Esophagus muscularis mucosa (tissue), 4 donors: ENCODE measurements around the gene LPCAT1. TPM values are rescaled to one million over a fixed set of nuclear protein-coding genes. Genes with fewer than 3 reads are reported as not detected.
"Not testable (repeated sequence)": the region's sequence is repeated elsewhere in the genome, so short reads cannot be mapped to it uniquely, and the experiment has no call there.

ENCODE experiments used
- DNase-seq: peaks from one replicate; pipeline ENCODE4 v3.0.0-alpha.2; 2017; ENCODE audit errors: extremely low spot score
- H3K27ac ChIP-seq, 4 donors: fragments of 200-600 bp; sonication (generic); replicated peaks in 1 of 4; 1 replicate in 3 of 4; 2 replicates in 1 of 4; pipeline ENCODE4 v1.5.1; 2016 to 2019; ENCODE audit warnings: mild to moderate bottlenecking in 1 of 4
- H3K27me3 ChIP-seq, 4 donors: fragments of 200-600 bp; sonication (generic); one replicate each; pipeline versions ENCODE4 v1.5.1 to v1.6.0; 2016 to 2019
- H3K36me3 ChIP-seq, 4 donors: fragments of 200-600 bp; sonication (generic); one replicate each; pipeline ENCODE4 v1.5.1; 2016 to 2019
- H3K4me1 ChIP-seq, 4 donors: fragments of 200-600 bp; sonication (generic); one replicate each; pipeline ENCODE4 v1.5.1; 2016 to 2019
- H3K4me3 ChIP-seq, 4 donors: fragments of 200-600 bp; sonication (generic); 1 replicate in 2 of 4; 2 replicates in 2 of 4; pipeline ENCODE4 v1.5.1; 2016 to 2019; ENCODE audit warnings: mild to moderate bottlenecking in 4 of 4, moderate library complexity in 1 of 4
- H3K9me3 ChIP-seq, 4 donors: fragments of 200-600 bp; sonication (generic); 1 replicate in 3 of 4; 2 replicates in 1 of 4; pipeline ENCODE4 v1.5.1; 2016 to 2019
- EP300 ChIP-seq: sonication (generic); formaldehyde crosslinking; IDR thresholded peaks from one replicate; pipeline ENCODE4 v1.6.1; 2017; ENCODE audit warnings: antibody characterized with exemption
- POLR2A ChIP-seq: fragments of 450-650 bp; IDR thresholded peaks from one replicate; pipeline ENCODE4 v1.6.1; 2017; ENCODE audit warnings: antibody characterized with exemption, moderate library complexity, mild to moderate bottlenecking, low read depth
- POLR2AphosphoS5 ChIP-seq, 2 donors: sonication (generic); formaldehyde crosslinking; IDR thresholded peaks; one replicate each; pipeline ENCODE4 v1.6.1; 2017; ENCODE audit warnings: antibody characterized with exemption in 2 of 2
- WGBS: methylation state at CpG from one replicate; pipeline ENCODE4 v1.1.5; 2018; 5-methylcytosine and 5-hydroxymethylcytosine counted together
- intact Hi-C: fragments of 100-400 bp; cut with DNase I; formaldehyde crosslinking; loops from one replicate; pipeline ENCODE4 v1.15.1; 2023
- total RNA-seq, 4 donors: library from RNA; depleted of rRNA; stranded (reverse); fragments of >200 nt; gene quantifications; one replicate each; pipeline versions ENCODE4 v1.1.0 to v1.2.1, GENCODE V29; 2016
- TF ChIP-seq, protein P1 (sequence below), 3 experiments: fragments of 200-600 bp in 2 of 3; fragments of 450-650 bp in 1 of 3; sonication (generic) in 2 of 3; IDR thresholded peaks; one replicate each; pipeline ENCODE4 v1.5.1; 2017 to 2019; ENCODE audit warnings: antibody characterized with exemption in 3 of 3, mild to moderate bottlenecking in 2 of 3, moderate library complexity in 1 of 3

The LPCAT1 gene
- total RNA-seq, 4 donors from 2014 or later = 22.5 to 51.7 (median 35.0) TPM

DNA sequence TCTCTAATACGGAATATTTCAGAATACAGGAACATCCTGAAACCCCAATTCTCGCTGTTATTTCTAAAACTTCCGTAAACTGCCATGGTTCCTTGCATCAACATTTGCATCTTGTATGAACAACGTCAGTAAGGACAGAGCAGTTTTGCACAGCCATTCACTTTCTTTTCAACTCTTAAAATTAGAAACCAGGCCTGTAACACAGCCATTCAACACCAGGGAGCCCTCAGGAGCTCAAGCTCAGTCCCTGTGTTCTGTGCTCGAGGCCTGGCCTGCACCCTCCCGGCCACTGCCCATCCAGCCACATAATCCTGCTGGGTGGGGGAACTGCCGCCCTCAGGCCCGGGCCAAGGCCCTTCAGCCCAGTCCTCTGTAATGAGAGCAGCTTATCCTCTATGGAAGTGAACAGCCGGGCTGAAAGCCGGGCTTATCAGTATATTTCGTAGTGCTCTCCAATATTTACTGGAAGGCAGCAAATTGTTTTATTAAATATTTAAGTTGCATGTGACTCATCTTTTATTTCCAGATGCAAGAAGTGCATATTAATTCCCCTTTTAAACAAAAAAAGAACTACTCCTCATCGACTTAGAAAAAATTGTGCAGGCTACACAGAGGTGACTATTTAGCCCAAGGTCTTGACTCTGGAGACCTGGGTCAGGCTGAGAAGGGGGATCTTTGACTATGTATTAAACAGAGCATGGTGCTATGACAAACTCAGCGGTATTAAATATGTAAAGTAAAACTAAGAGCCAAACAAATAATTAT, 45.3 kb downstream of the LPCAT1 start:
- peaks cover 0 to 8% (median 4%) of the 10 kb centered on the region in 4 donors for H3K4me1 ChIP-seq
- no peaks in the 10 kb centered on the region for H3K27me3 ChIP-seq
- TF ChIP-seq POLR2AphosphoS5 (IDR thresholded peaks at IDR 0.05) (no peak), POLR2A (no peak), EP300 (no peak)
- TF ChIP-seq, protein P1, sequence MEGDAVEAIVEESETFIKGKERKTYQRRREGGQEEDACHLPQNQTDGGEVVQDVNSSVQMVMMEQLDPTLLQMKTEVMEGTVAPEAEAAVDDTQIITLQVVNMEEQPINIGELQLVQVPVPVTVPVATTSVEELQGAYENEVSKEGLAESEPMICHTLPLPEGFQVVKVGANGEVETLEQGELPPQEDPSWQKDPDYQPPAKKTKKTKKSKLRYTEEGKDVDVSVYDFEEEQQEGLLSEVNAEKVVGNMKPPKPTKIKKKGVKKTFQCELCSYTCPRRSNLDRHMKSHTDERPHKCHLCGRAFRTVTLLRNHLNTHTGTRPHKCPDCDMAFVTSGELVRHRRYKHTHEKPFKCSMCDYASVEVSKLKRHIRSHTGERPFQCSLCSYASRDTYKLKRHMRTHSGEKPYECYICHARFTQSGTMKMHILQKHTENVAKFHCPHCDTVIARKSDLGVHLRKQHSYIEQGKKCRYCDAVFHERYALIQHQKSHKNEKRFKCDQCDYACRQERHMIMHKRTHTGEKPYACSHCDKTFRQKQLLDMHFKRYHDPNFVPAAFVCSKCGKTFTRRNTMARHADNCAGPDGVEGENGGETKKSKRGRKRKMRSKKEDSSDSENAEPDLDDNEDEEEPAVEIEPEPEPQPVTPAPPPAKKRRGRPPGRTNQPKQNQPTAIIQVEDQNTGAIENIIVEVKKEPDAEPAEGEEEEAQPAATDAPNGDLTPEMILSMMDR (IDR thresholded peaks at IDR 0.05) = no peak
- H3K27ac ChIP-seq = peak overlapping the region in 1 of 4 donors; percentile 8
- DNase-seq = no peak
- intact Hi-C loops = loop anchor here (5.0 kb wide), 1 partner anchor 164 kb away; no protein-coding TSS in a partner anchor
- H3K9me3 ChIP-seq = no peaks in the 10 kb centered on the region
- 86% methylated on average over 10 of the region's 13 CpGs for WGBS
- no peak overlapping the region for H3K4me3 ChIP-seq
- H3K36me3 ChIP-seq = peaks cover 21 to 64% (median 52%) of the 10 kb centered on the region in 4 donors

DNA sequence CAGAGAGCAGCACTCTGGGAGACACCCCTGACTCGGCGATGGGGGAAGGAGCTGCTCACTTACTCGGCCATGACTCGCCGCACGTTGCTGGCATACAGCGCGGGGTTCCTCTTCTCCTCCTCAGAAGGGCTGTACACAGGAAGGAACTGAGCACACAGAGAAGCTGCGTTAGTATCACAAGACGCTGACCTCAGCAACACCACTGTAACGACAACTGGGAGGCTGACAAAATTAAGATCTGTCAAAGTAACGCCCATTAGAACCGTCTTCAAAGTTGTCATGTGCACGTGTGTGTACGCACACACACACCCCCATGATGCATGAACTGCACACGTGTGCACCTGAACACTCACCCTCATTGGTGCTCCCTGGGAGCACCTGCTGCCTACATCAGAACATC, 46.4 kb downstream of the LPCAT1 start:
- 79% methylated on average over 10 of the region's 16 CpGs for WGBS
- H3K27ac ChIP-seq = peak overlapping the region in 1 of 4 donors; percentile 45
- TF ChIP-seq, protein P1 (IDR thresholded peaks at IDR 0.05) = no peak
- TF ChIP-seq POLR2AphosphoS5 (IDR thresholded peaks at IDR 0.05) = peak; percentile 24 to 37
- peaks cover 0 to 8% (median 4%) of the 10 kb centered on the region in 4 donors for H3K4me1 ChIP-seq
- H3K4me3 ChIP-seq = no peak overlapping the region
- no peaks in the 10 kb centered on the region for H3K9me3 ChIP-seq
- DNase-seq = no peak
- H3K27me3 ChIP-seq = no peaks in the 10 kb centered on the region
- peaks cover 21 to 71% (median 54%) of the 10 kb centered on the region in 4 donors for H3K36me3 ChIP-seq
- intact Hi-C loops = loop anchor here (5.0 kb wide), 1 partner anchor 165 kb away; no protein-coding TSS in a partner anchor

DNA sequence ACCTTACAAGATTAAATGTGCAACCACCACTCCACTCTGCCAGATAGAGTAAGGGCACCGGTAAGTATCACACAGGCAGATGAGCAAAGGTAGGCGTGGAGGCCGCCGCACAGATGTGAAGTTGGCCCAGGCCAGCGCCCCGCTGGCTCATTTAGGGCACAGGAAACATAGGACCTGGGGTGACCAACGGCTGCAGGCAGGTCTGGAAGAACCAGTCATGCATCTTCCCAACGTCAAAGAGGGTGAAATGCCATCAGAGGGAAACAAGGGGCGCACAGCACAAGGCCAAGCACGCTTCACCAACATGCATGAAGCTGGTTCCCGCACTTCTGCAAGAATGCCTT, 46.8 kb downstream of the LPCAT1 start:
- TF ChIP-seq, protein P1 (IDR thresholded peaks at IDR 0.05) = no peak
- no peak for TF ChIP-seq POLR2A
- TF ChIP-seq POLR2AphosphoS5 (IDR thresholded peaks at IDR 0.05) = no peak
- no peak for TF ChIP-seq EP300

DNA sequence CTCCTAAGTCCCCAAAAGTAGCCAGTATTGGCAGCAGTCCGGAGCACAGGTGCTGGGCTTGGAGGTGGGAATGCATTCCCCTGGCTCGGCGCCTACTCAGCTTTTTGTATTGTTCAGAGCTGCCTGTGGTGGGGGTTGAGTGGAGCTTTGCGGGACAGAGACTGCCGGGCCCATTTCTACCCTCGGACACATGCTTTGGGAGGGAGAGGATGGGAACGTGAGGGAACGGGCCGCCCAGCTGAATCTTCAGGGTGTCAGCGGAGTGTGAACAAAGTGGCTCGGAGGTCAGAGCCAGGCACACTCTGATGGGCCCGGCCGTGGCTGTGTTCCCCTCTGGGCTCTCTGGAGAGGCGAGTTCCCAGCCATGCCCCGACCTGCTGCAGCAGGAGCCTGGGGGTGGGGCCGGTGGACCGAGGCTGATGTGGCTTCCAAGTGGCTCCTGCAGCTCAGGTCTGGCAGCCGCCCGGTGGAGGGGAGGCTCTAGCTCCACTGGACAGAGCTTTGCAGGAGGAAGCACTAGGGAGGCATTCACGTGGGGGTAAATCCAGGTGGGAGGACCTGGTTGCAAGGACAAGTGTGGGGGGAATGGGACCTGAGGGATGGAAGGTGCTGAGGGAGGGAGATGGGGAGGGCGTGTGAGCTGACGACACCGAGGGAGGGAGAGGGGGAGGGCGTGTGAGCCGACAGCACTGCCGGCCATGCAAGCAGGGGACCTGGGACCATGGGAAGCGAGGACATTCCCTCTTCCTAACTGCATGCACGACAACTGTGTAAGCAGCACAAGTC, 47.4 kb downstream of the LPCAT1 start:
- Histone ChIP-seq H3K9me3 (no peaks in the 10 kb centered on the region), H3K4me1 (peaks cover 0 to 8% (median 4%) of the 10 kb centered on the region in 4 donors), H3K36me3 (peaks cover 21 to 77% (median 55%) of the 10 kb centered on the region in 4 donors), H3K27me3 (no peaks in the 10 kb centered on the region), H3K27ac (peak overlapping the region in 1 of 4 donors; percentile 45), H3K4me3 (no peak overlapping the region)
- no peak for DNase-seq
- WGBS = 85% methylated on average over 22 of the region's 28 CpGs
- TF ChIP-seq POLR2A (no peak), POLR2AphosphoS5 (IDR thresholded peaks at IDR 0.05) (no peak), EP300 (no peak)
- TF ChIP-seq, protein P1 (IDR thresholded peaks at IDR 0.05) = no peak
- intact Hi-C loops = loop anchor here (5.0 kb wide), 1 partner anchor 166 kb away; no protein-coding TSS in a partner anchor

More for the DNA sequence above, 46.8 kb downstream of the LPCAT1 start:
- WGBS = 96% methylated on average over 4 of the region's 11 CpGs
- Histone ChIP-seq H3K4me3 (no peak overlapping the region), H3K36me3 (peaks cover 21 to 75% (median 55%) of the 10 kb centered on the region in 4 donors), H3K27ac (peak overlapping the region in 1 of 4 donors; percentile 45), H3K27me3 (no peaks in the 10 kb centered on the region), H3K9me3 (no peaks in the 10 kb centered on the region), H3K4me1 (peaks cover 0 to 8% (median 4%) of the 10 kb centered on the region in 4 donors)
- DNase-seq = no peak
- intact Hi-C loops = loop anchor here (5.0 kb wide), 1 partner anchor 165 kb away; no protein-coding TSS in a partner anchor

DNA sequence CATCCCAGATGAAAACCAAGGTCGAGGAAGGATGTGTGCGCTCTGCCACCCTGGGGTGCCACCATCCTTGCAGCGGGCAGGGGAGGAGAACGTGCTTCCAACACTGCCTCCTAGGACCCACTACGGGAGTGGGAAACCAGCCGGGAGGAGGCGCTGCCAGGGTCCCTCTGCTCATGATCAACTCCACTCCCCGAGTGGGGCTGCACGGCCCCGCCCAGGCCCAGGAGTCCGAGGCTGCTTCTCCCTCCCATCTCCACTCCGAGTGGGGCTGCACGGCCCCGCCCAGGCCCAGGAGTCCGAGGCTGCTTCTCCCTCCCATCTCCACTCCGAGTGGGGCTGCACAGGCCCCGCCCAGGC, 48.2 kb downstream of the LPCAT1 start:
- H3K4me3 ChIP-seq, H3K9me3 ChIP-seq, DNase-seq, H3K27me3 ChIP-seq, H3K27ac ChIP-seq, H3K4me1 ChIP-seq: not testable (repeated sequence)
- intact Hi-C loops = loop anchor here (5.0 kb wide), 1 partner anchor 167 kb away; no protein-coding TSS in a partner anchor
- peaks cover 21 to 79% (median 59%) of the 10 kb centered on the region in 4 donors for H3K36me3 ChIP-seq
- WGBS = 82% methylated on average over 16 of the region's 17 CpGs
